DMS114 treated with DMSO at 0.1 percent for 48 hours (cell line): ENCODE data around the gene ACOT4.
"Not testable (repeated sequence)": the region's sequence is repeated elsewhere in the genome, so short reads cannot be mapped to it uniquely, and the experiment has no call there.

Experiments used
- DNase-seq: peaks from one replicate; lab custom pipeline; 2025; ENCODE audit not compliant: unreplicated experiment; lab: John Stamatoyannopoulos, UW

ACOT4 gene, protein sequence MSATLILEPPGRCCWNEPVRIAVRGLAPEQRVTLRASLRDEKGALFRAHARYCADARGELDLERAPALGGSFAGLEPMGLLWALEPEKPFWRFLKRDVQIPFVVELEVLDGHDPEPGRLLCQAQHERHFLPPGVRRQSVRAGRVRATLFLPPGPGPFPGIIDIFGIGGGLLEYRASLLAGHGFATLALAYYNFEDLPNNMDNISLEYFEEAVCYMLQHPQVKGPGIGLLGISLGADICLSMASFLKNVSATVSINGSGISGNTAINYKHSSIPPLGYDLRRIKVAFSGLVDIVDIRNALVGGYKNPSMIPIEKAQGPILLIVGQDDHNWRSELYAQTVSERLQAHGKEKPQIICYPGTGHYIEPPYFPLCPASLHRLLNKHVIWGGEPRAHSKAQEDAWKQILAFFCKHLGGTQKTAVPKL

DNA sequence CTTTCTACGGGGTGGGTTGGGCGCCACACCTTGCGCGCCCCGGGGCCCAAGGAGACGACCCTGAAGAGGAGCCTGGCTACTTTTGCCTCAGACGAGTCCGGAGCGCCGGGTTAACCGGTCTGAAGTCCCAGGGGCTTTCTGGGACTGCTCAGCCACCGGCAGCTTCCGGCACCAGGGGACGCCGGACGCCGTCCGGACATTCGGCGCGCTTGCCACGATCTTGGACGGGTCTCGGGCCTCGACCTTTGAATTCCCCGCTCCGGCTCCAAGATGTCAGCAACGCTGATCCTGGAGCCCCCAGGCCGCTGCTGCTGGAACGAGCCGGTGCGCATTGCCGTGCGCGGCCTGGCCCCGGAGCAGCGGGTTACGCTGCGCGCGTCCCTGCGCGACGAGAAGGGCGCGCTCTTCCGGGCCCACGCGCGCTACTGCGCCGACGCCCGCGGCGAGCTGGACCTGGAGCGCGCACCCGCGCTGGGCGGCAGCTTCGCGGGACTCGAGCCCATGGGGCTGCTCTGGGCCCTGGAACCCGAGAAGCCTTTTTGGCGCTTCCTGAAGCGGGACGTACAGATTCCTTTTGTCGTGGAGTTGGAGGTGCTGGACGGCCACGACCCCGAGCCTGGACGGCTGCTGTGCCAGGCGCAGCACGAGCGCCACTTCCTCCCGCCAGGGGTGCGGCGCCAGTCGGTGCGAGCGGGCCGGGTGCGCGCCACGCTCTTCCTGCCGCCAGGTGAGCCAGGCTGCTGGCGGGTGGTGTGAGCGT is at the start of gene ACOT4:
Gene ACOT4 (plus strand): TSS at position 184 of the 760 bp plus-strand sequence. CDS start 87 bp downstream, at position 271.
- peak; percentile 18 for DNase-seq

DNA sequence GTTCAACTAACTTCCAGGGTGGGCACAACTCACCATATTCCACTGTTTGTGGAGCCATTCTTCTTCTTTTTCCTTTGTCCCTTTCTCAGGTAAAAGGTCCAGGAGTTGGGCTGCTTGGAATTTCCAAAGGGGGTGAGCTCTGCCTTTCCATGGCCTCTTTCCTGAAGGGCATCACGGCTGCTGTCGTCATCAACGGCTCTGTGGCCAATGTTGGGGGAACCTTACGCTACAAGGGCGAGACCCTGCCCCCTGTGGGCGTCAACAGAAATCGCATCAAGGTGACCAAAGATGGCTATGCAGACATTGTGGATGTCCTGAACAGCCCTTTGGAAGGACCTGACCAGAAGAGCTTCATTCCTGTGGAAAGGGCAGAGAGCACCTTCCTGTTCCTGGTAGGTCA is 48.7 kb upstream of the ACOT4 start:
- DNase-seq: not testable (repeated sequence)

DNA sequence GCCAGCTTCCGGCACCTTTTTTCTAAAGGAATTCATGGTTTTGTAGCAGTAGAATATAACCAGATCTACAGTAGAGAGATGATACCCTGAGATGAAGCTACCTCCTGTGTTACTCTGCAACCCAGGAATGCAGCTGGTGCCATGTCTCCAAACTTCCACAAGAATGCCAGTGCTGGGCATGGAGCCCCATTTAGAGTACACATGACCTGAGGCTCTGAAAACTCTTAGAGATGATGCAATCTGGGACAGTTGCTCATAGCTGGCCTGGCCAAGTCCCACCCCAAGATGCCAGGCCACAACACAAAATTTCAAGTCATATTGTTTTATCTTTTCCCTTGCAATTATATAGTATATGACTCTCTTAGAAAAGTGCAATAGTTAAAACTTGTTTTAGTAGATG is 46.3 kb upstream of the ACOT4 start:
- not testable (repeated sequence) for DNase-seq

DNA sequence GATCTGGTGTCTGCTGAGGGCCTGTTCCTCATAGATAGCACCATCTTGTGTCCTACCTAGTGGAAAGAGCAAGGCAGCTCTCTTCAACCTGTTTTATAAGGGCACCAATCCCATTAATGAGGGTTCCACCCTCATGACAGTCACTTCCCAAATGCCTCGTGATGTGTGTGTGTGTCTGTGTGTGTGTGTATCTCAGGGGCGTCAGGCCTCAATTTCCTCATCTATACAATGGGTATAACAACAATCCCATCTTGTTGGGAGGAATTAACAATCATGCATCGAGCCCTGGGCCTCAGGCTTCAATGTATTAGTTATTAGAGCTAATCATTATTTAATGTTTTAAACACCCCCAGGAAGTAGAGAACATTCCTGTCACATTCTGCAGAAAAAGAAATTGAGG is 42.6 kb upstream of the ACOT4 start:
- DNase-seq: not testable (repeated sequence)

DNA sequence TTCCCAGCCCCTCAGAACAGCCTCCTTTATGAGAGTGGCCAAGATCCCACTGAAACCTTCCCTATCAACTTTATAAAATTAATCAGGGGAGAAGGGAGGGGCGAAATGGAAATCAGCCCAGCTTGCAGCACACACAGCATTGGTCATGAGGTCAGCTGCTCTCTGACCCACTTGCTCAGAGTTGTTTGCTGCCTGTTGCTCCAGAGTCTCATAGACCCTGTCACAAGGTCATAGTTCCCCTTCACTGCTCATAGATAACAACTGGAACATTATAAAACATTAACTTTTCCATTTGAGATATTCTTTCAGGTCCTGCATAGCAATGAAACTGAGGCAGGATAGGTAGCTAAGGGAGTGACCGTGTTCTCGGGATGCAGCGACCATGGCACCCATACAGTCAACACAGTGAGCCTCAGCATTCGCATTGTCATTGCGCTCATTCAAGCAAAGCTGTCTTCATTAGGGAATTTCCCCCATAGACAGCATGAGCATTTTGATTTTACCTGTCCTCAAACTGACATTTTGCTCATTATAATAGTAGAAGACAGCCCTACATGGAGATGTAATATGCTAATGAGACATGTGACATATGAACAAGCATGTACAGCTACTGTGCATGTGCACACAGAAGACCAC is 41.7 kb upstream of the ACOT4 start:
- not testable (repeated sequence) for DNase-seq

DNA sequence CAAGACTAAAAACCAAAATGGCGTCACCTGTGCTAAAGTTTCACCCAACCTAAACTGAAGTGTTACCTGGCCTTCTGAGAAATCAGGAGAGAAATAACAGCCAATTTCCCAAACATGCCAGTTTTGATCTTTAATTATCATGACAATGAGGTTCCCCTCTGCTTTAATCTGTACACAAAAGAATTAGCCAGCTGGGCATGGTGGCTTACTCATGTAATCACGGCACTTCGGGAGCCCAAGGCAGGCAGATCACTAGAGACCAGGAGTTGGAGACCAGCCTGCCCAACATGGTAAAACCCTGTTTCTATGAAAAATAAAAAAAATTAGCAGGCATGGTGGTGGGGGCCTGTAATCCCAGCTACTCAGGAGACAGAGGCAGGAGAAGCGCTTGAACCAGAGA is 37.8 kb upstream of the ACOT4 start:
- DNase-seq: no peak

DNA sequence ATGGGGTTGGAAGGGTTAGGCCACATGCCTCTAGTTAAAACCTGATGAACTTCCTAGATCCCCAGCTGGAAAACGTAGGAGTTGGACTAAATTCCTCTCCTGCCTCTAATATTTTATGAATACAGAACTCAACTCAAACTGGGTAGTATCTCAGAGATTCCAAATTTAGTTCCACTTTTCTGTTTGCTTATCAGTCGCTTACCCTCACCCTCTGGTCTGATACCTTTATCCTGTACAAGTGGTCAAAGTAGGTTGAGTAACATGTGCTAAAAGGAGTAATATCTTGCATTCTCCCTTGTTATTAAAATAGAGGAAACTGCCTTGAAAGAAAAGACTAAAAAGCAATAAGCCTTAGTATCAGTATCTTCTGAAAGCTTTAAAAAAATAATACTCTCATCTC is 34.5 kb upstream of the ACOT4 start:
- DNase-seq: not testable (repeated sequence)

DNA sequence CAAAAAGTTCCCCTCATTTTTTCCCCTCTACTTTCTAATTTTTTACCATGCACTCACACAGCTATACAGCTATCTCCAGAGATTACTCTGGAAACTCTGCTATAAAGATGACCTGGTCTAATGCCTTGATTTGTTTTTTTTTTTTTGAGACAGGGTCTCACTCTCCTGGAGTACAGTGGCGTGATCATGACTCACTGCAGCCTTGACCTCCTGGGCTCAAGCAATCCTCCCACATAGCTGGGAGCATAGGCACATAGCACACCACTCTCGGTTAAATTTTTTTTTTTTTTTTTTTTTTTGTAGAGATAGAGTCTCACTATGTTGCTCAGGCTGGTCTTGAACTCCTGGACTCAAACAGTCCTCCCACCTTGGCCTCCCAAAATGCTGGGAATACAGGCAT is 33.4 kb upstream of the ACOT4 start:
- not testable (repeated sequence) for DNase-seq

DNA sequence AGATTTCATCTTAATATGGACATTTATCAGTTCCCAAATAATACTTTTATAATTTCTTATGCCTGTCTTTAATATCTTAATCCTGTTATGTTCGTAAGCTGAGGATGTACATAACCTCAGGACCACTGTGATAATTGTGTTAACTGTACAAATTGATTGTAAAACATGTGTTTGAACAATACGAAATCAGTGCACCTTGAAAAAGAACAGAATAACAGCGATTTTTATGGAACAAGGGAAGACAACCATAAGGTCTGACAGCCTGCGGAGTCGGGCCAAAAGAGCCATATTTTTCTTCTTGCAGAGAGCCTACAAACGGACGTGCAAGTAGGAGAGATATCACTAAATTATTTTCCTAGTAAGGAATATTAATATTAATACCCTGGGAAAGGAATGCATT is 29.4 kb upstream of the ACOT4 start:
- DNase-seq: not testable (repeated sequence)

DNA sequence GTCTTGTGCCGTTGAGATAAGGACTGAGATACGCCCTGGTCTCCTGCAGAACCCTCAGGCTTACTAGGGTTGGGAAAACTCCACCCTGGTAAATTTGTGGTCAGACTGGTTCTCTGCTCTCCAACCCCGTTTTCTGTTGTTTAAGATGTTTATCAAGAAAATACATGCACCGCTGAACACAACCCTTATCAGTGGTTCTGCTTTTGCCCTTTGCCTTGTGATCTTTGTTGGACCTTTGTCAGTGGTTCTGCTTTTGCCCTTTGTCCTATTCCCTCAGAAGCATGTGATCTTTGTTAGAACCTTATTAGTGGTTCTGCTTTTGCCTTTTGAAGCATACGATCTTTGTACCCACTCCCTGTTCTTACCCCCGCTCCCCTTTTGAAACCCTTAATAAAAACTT is 29.0 kb upstream of the ACOT4 start:
- DNase-seq: not testable (repeated sequence)

DNA sequence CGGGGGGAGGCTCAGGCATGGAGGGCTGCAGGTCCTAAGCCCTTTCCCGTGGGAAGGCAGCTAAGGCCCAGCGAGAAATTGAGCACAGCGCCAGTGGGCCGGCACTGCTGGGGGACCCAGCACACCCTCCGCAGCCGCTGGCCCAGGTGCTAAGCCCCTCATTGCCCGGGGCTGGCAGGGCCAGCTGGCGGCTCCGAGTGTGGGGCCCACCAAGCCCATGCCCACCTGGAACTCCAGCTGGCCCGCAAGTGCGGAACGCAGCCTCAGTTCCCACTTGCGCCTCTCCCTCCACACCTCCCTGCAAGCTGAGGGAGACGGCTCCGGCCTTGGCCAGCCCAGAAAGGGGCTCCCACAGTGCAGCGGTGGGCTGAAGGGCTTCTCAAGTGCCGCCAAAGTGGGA is 25.2 kb upstream of the ACOT4 start:
- not testable (repeated sequence) for DNase-seq

DNA sequence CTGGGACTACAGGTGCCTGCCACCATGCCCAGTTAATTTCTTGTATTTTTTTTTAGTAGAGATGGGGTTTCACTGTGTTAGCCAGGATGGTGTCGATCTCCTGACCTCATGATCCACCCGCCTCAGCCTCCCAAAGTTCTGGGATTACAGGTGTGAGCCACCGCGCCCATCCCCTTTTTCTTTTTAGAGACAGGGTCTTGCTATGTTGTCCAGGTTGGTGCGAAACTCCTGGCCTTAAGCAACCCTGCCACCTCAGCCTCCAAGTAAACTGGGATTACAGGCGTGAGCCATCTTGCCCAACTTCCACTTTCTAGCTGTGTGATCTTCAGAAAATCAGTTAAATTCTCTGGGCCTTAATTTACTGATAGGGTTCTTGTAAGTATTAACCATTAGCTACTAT is 24.7 kb upstream of the ACOT4 start:
- DNase-seq: not testable (repeated sequence)

DNA sequence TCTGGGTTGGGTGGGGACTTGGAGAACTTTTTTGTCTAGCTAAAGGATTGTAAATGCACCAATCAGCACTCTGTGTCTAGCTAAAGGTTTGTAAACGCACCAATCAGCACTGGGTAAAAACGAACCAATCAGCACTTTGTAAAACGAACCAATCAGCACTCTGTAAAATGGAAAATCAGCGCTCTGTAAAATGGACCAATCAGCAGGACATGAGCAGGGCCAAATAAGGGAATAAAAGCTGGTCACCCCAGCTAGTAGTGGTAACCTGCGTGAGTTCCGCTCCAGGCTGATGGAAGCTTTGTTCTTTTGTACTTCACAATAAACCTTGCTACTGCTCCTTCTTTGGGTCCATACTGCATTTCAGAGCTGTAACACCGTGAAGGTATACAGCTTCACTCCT is 24.3 kb upstream of the ACOT4 start:
- no peak for DNase-seq

DNA sequence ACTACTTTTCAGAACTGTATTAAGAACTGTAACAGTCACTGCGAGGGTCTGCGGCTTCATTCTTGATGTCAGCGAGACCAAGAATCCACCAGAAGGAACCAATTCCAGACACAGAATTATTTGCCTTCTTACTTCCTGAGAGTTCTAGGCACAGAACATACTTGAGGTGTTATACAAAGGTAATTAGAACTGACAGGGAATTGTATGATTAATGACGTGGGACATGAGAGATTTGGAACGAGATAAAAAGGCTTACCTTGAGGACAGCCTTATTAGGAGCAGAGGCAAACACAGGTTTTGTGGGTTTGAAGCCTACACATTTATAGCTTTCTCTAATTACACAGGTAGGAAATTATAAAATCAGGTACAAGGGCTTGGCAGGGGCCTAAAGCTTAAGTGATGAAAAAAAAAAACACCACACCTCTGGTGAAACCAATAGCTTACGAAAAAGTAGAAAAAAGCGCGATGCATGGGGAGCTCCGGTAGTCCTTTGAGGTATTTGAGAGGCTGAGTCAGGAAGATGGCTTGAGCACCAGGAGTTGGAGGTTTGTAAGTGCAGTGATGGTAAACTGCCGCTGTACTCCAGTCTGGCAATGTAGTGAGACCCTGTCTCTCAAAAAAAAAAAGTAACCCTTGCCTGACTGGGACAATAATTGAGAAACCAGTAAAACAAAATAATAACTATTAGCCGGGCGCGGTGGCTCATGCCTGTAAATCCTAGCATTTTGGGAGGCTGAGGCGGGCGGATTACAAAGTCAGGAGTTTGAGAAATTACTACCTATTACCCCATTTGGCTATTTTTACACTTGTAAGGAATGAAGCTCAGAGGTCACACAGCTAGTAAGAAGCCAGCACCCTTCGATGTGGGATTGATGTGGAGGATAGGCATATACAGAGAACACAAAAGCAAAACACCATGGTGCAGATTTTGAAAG is 23.5 kb upstream of the ACOT4 start:
- no peak for DNase-seq

DNA sequence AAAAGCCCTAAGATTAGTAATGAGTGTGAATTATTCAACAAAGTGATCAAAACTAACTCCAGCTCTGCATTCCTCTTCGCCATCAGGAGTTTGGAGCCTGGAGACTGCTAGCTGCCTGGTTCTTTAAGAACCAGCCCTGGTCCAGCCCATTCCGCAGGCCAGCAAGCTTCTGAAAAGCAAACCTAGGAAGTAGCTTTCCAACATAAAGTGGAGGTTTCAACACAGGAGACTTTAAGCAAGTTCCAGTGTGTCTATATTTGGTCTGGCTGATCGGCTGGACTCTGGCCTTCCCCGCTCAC is 22.8 kb upstream of the ACOT4 start:
- DNase-seq: not testable (repeated sequence)

DNA sequence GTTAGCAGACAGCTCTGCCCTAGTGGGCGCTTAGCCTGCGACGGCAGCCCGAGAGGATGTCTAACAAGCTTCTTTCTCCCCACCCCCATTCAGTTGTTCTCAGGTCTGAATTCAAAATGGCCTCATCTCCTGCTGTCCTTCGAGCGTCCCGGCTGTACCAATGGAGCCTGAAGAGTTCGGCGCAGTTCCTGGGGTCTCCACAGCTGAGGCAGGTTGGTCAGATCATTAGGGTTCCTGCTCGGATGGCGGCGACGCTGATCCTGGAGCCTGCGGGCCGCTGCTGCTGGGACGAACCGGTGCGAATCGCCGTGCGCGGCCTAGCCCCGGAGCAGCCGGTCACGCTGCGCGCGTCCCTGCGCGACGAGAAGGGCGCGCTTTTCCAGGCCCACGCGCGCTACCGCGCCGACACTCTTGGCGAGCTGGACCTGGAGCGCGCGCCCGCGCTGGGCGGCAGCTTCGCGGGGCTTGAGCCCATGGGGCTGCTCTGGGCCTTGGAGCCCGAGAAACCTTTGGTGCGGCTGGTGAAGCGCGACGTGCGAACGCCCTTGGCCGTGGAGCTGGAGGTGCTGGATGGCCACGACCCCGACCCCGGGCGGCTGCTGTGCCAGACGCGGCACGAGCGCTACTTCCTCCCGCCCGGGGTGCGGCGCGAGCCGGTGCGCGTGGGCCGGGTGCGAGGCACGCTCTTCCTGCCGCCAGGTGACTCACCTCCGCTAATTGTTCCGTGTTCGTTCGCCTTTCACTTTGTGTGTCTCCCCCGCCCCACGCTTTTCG is 22.3 kb upstream of the ACOT4 start, which contains the start of gene ACOT2:
Gene ACOT2 (plus strand): TSS at position 29 of the 774 bp plus-strand sequence. CDS start 28 bp downstream, at position 57.
- peak; percentile 82 for DNase-seq

DNA sequence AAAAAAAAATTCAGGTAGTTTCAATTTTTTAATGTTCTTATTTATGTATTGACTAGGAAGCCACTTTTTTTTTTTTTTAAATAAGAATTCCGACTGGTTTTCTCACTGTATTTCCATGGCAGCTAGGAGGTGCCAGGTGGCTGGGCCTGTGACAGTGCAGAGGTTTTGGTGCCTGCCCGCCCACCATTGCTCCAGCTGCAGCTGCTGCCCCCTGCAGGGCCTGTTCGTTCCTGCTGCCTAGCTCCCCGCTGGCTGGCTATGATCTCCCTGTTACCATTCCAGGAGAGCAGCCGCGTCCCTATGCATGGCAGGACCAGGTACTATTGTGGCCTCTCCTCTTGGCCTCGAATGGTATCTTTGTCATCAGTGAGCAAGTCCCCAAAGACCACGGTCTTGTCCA is 20.8 kb upstream of the ACOT4 start:
- DNase-seq: not testable (repeated sequence)

DNA sequence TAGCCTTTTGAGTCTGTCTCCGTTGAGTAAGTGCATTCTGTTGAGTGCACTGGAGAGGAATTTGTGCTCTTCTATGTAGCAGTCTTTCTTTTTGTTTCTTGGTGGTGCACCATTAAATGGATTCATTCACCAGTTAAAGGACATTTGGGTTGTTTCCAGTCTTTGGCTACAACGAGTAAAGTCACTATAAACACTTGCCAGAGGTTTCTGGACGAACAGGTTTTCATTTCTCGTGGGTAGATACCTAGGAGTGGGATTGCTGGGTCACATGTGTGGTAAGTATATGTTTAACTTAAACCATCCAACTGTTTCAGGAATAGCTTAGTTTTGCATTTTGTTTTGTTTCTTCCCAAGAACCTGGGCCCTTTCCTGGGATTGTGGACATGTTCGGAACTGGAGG is 18.6 kb upstream of the ACOT4 start:
- not testable (repeated sequence) for DNase-seq

DNA sequence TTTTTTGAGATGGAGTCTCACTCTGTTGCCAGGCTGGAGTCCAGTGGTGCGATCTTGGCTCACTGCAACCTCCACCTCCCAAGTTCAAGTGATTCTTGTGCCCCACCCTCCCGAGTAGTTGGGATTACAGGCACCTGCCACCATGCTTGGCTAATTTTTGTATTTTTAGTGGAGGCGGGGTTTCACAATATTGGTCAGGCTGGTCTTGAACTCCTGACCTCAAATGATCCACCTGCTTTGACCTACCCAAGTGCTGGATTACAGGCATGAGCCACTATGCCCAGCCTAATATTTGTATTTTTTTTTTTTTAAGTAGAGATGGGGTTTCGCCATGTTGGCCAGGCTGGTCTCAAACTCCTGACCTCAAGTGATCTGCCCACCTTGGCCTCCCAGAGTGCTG is 17.9 kb upstream of the ACOT4 start:
- not testable (repeated sequence) for DNase-seq

DNA sequence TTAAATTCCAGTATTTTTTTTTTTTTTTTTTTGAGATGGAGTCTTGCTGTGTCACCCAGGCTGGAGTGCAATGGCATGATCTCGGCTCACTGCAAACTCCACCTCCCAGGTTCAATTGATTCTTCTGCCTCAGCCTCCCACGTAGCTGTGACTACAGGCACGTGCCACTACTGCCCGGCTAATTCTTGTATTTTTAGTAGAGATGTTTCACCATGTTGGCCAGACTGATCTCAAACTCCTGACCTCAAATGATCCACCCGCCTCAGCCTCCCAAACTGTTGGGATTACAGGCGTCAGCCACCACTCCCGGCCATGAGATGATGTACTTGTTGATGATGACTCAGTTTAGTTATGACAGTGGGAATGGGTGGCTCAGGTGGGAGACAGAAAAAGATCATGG is 17.4 kb upstream of the ACOT4 start:
- not testable (repeated sequence) for DNase-seq
